Stimulated activated CD8-positive, alpha-beta memory T cell treated with anti-CD3 and anti-CD28 coated beads, Interleukin-7, amount 100 ng/mL, for 1 hour (primary cell): ENCODE results near the gene MAP3K5.

ENCODE experiments used
- DNase-seq, 2 donors: peaks; one replicate each; pipeline ENCODE4 v3.0.0-alpha.2; 2020; ENCODE audit warnings: low read depth in 2 of 2

Gene MAP3K5

GRCh38 chr6:136571065-136571464 lies 221.2 kb downstream of the MAP3K5 start:
- DNase-seq = no peak

- no peak for DNase-seq
These were observed 224.1 kb downstream of the MAP3K5 start for GRCh38 chr6:136568129-136568528.

- no peak for DNase-seq
These were observed 224.6 kb downstream of the MAP3K5 start for GRCh38 chr6:136567688-136568087.

- no peak for DNase-seq
These were observed 225.4 kb downstream of the MAP3K5 start for GRCh38 chr6:136566851-136567250.

GRCh38 chr6:136566007-136566487 lies 226.2 kb downstream of the MAP3K5 start:
- no peak for DNase-seq

GRCh38 chr6:136564180-136564579 lies 228.1 kb downstream of the MAP3K5 start:
- DNase-seq = no peak

GRCh38 chr6:136563386-136564152 lies 228.7 kb downstream of the MAP3K5 start:
- DNase-seq = no peak

- DNase-seq = no peak
These were observed 230.1 kb downstream of the MAP3K5 start for GRCh38 chr6:136562211-136562610.

- no peak for DNase-seq
These were observed 239.0 kb downstream of the MAP3K5 start for GRCh38 chr6:136553166-136553787.

- DNase-seq = no peak
These were observed 240.2 kb downstream of the MAP3K5 start for GRCh38 chr6:136552054-136552453.

GRCh38 chr6:136551103-136551502 lies 241.2 kb downstream of the MAP3K5 start:
- no peak for DNase-seq

- peak in 1 of 2 donors; percentile 30 for DNase-seq
These were observed 241.8 kb downstream of the MAP3K5 start, which contains the start of gene MAP7 for GRCh38 chr6:136550330-136551071. Gene MAP7, minus strand, starts transcription at chr6:136550422. Its CDS starts 14 bp downstream, at chr6:136550408.

GRCh38 chr6:136550045-136550329 lies 242.3 kb downstream of the MAP3K5 start:
- no peak for DNase-seq

- DNase-seq = no peak
These were observed 242.8 kb downstream of the MAP3K5 start for GRCh38 chr6:136549300-136550044.

GRCh38 chr6:136548582-136549299 lies 243.5 kb downstream of the MAP3K5 start:
- no peak for DNase-seq

- DNase-seq = no peak
These were observed 244.4 kb downstream of the MAP3K5 start for GRCh38 chr6:136547871-136548270.

- DNase-seq = no peak
These were observed 244.9 kb downstream of the MAP3K5 start for GRCh38 chr6:136547336-136547735.

- no peak for DNase-seq
These were observed 245.9 kb downstream of the MAP3K5 start for GRCh38 chr6:136546331-136546730.

GRCh38 chr6:136544326-136544725 lies 248.0 kb downstream of the MAP3K5 start:
- no peak for DNase-seq

- no peak for DNase-seq
These were observed 250.9 kb downstream of the MAP3K5 start for GRCh38 chr6:136541395-136541794.

GRCh38 chr6:136539967-136540652 lies 252.2 kb downstream of the MAP3K5 start:
- no peak for DNase-seq
